Measurements from ENCODE around the gene LCP1.
"Not testable (repeated sequence)": the region's sequence is repeated elsewhere in the genome, so short reads cannot be mapped to it uniquely, and the experiment has no call there.

The LCP1 gene, protein sequence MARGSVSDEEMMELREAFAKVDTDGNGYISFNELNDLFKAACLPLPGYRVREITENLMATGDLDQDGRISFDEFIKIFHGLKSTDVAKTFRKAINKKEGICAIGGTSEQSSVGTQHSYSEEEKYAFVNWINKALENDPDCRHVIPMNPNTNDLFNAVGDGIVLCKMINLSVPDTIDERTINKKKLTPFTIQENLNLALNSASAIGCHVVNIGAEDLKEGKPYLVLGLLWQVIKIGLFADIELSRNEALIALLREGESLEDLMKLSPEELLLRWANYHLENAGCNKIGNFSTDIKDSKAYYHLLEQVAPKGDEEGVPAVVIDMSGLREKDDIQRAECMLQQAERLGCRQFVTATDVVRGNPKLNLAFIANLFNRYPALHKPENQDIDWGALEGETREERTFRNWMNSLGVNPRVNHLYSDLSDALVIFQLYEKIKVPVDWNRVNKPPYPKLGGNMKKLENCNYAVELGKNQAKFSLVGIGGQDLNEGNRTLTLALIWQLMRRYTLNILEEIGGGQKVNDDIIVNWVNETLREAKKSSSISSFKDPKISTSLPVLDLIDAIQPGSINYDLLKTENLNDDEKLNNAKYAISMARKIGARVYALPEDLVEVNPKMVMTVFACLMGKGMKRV

GRCh38 chr13:46181840-46182490 lies at the start of gene LCP1:
TSS of gene LCP1 (minus strand) at chr13:46182177. CDS start at chr13:46159662, 22,515 bp downstream.
- DNase-seq (ENCODE audit: low read depth, low spot score), result peak; percentile 70

GRCh38 chr13:46229251-46229650 lies 47.3 kb upstream of the LCP1 start:
- no peak for DNase-seq (ENCODE audit: low read depth, low spot score)

DNA sequence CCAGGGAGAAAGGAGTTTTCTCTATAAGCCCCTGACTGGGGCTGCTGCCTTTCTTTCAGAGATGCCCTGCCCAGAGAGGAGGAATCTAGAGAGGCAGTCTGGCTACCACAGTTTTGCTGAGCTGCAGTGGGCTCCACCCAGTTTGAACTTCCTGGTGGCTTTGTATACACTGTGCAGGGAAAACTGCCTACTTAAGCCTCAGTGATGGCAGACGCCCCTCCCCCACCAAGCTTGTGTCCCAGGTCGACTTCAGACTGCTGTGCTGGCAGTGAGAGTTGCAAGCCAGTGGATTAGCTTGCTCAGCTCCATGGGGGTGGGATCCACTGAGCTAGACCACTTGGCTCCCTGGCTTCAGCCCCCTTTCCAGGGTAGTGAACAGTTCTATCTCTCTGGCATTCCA lies 38.3 kb upstream of the LCP1 start:
- not testable (repeated sequence) for DNase-seq (ENCODE audit: low read depth, low spot score)

DNA sequence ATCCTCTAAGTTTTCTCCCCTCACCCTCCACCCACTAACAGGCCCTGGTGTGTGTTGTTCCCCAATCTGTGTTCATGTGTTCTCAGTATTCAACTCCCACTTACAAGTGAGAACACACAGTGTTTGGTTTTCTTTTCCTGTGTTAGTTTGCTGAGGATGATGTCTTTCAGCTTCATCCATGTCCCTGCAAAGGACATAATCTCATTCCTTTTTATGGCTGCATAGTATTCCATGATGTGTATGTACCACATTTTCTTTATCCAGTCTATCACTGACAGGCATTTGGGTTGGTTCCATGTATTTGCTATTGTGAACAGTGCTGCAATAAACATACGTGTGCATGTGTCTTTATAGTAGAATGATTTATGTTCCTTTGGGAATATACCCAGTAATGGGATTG lies 32.8 kb upstream of the LCP1 start:
- DNase-seq (ENCODE audit: low read depth, low spot score), result not testable (repeated sequence)

DNA sequence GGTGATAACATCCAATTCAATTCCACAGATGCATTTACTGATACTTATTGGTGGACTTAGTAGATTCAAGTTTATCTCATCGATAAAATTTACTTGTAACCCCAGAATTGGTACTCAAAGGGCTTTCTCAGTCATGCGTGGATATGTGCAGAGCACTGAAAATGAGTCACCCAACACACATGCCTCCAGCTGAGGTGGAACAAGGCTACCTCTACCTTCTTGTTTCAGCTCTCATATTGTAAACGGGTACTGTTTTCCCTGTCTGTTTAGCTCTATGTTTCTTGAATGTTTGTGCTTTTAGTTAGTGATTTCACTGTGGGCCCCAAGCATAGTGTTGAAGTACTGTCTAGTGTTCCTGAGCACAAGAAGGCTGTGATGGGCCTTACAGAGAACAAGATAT lies 31.3 kb upstream of the LCP1 start:
- DNase-seq (ENCODE audit: low read depth, low spot score), result no peak

GRCh38 chr13:46211483-46212351 lies 29.7 kb upstream of the LCP1 start, which contains the start of gene LRRC63:
TSS of gene LRRC63 (plus strand) at chr13:46211928. CDS start at chr13:46213035, 1,107 bp downstream.
- peak; percentile 72 for DNase-seq (ENCODE audit: low read depth, low spot score)

- DNase-seq (ENCODE audit: low read depth, low spot score), result no peak
Observed at GRCh38 chr13:46211116-46211482, 29.1 kb upstream of the LCP1 start.

GRCh38 chr13:46210362-46211083 lies 28.5 kb upstream of the LCP1 start:
- no peak for DNase-seq (ENCODE audit: low read depth, low spot score)

- no peak for DNase-seq (ENCODE audit: low read depth, low spot score)
Observed at GRCh38 chr13:46207828-46208227, 25.9 kb upstream of the LCP1 start.

DNA sequence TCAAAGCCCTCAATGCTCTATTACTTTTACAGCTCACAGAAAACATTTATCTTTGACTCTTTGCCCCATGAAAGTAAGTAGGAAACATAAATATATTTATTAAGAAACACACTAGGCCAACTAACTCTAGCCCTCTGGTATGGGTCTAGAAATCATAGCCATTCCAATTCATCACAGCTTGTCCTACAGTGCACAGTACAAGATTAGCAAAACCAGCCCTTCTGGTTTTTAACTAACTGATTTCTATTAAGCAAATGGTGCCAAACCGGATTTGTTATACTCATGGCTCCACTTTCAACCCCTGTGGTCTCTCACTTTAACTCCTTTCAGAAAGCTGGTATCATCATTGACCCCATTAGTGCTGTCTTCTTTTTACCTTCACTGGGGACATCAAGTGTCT lies 24.2 kb upstream of the LCP1 start:
- DNase-seq (ENCODE audit: low read depth, low spot score), result no peak

GRCh38 chr13:46202966-46203365 lies 21.0 kb upstream of the LCP1 start:
- no peak for DNase-seq (ENCODE audit: low read depth, low spot score)

GRCh38 chr13:46202188-46202795 lies 20.3 kb upstream of the LCP1 start:
- no peak for DNase-seq (ENCODE audit: low read depth, low spot score)

GRCh38 chr13:46198696-46199193 lies 16.8 kb upstream of the LCP1 start:
- no peak for DNase-seq (ENCODE audit: low read depth, low spot score)

GRCh38 chr13:46197299-46198048 lies 15.5 kb upstream of the LCP1 start:
- no peak for DNase-seq (ENCODE audit: low read depth, low spot score)

DNA sequence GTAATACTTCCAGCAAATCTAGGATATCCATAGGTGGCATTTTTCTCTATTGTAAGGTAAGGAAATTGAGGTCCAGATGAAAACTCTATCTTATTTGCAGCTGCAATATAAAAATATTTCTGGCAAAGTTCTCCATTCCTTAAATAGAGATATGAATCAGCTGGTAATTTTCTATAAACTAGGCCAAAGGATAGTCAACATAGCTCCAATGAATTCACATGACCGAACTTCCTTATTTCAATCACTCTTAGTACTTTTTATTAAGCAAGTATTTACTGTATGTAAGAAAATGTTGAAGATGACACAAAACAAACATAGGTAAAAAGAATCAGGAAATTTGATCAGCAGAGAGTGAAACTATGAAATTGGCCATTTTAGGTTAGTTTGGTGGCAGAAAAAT lies 13.0 kb upstream of the LCP1 start:
- no peak for DNase-seq (ENCODE audit: low read depth, low spot score)

DNA sequence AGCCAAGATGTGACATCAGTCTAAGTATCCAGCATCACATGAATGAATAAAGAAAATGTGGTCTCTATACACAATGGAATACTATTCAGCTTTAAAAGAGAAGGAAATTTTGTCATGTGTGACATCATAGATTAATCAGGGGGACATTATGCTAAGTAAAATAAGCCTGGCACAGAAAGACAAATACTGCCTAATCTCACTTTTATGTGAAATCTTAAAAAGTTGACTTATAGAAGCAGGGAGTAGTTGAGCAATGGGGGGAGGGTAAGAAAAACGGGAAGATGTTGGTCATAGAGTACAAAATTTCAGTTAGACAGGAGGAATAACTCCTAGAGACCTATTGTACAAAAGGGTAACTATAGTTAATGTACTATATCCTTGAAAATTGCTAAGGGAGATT lies 10.4 kb upstream of the LCP1 start:
- DNase-seq (ENCODE audit: low read depth, low spot score), result no peak

- no peak for DNase-seq (ENCODE audit: low read depth, low spot score)
Observed at GRCh38 chr13:46185634-46186033, 3.7 kb upstream of the LCP1 start.

DNA sequence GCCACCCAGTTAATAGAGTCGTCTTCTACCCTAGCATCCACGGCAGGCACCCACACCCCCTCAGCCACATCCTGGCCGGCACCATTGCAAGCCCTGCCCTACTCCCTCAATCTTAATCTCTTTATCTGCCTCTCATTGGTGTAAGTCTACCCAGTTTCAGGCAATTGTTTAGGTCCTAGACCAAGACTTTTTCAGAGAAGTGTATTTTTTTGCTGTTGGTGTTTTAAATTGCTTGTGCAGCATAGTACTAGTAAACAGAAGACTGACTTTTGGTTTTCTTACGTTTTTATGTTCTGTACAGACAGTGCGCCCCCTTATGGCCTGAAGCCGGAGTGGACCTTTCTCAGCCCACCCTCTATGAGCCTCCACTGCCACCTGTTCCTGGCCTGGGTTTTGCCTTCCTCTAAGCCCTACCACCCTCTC lies 2.3 kb upstream of the LCP1 start:
- DNase-seq (ENCODE audit: low read depth, low spot score), result peak; percentile 52
